Natural killer cell treated with Interleukin-12 subunit alpha and Interleukin-12 subunit beta and Interleukin-15 and Interleukin-18, amount 100 ng/mL, for 72 hours (primary cell): ENCODE data around the gene FUT2. TPM values are rescaled to one million over a fixed set of nuclear protein-coding genes. Genes with fewer than 3 reads are reported as not detected.
"Not testable (repeated sequence)": the region's sequence is repeated elsewhere in the genome, so short reads cannot be mapped to it uniquely, and the experiment has no call there.

Experiments
- ATAC-seq, 2 donors: fragments of 150-1000 bp; cut with Tn5 transposase in 1 of 2; sonication (Bioruptor Pico), chemical (Tn5 transposase) in 1 of 2; 2 replicates each; pipeline ENCODE4 v1.10.0; 2021
- DNase-seq: peaks from one replicate; pipeline ENCODE4 v3.0.0; 2022; ENCODE audit warnings: low spot score
- H3K27ac Mint-ChIP-seq, 2 donors: 1 replicate in 1 of 2; 2 replicates in 1 of 2; pipeline ENCODE4 v1.8.0; 2022; ENCODE audit warnings: mixed read lengths in 2 of 2, mild to moderate bottlenecking in 1 of 2, moderate library complexity in 1 of 2
- H3K27me3 Mint-ChIP-seq, 2 donors: 1 replicate in 1 of 2; 2 replicates in 1 of 2; pipeline ENCODE4 v1.8.0; 2022; ENCODE audit warnings: mixed read lengths in 2 of 2
- H3K36me3 Mint-ChIP-seq: one replicate; pipeline ENCODE4 v1.8.0; 2022; ENCODE audit warnings: mixed read lengths
- H3K4me1 Mint-ChIP-seq, 2 donors: 1 replicate in 1 of 2; 2 replicates in 1 of 2; pipeline ENCODE4 v1.8.0; 2022; ENCODE audit warnings: low read depth in 2 of 2, mixed read lengths in 2 of 2, mild to moderate bottlenecking in 1 of 2
- H3K4me3 Mint-ChIP-seq: one replicate; pipeline ENCODE4 v1.8.0; 2022; ENCODE audit warnings: mixed read lengths
- H3K9me3 Mint-ChIP-seq: 2 replicates; pipeline ENCODE4 v1.8.0; 2022; ENCODE audit warnings: mixed read lengths
- total RNA-seq, 2 donors: library from RNA; stranded (reverse); gene quantifications; one replicate each; pipeline ENCODE4 v1.2.3, GENCODE V29; 2022

The FUT2 gene
- not detected for total RNA-seq

- H3K4me3 Mint-ChIP-seq: no peak within 1 kb of the TSS
- H3K4me1 Mint-ChIP-seq: peaks cover 0 to 7% of the 10 kb centered on the region in 2 donors
Observed at GRCh38 chr19:48695743-48696352, at the start of gene FUT2. Gene FUT2, plus strand, starts transcription at chr19:48695971. Its CDS starts 6,986 bp downstream, at chr19:48702957.

GRCh38 chr19:48646001-48646721, 49.6 kb upstream of the FUT2 start, which contains the start of gene CA11:
Gene CA11, minus strand, starts transcription at chr19:48646187. Its CDS starts 555 bp downstream, at chr19:48645632.
- peak within 1 kb of the TSS; percentile 97 for H3K4me3 Mint-ChIP-seq
- DNase-seq (peak; percentile 93), ATAC-seq (peak; percentile 94 to 96)
- no peaks in the 10 kb centered on the region for H3K9me3 Mint-ChIP-seq
- no peaks in the 10 kb centered on the region for H3K36me3 Mint-ChIP-seq
- H3K27me3 Mint-ChIP-seq: no peaks in the 10 kb centered on the region
- peak within 1 kb of the TSS; percentile 76 to 89 for H3K27ac Mint-ChIP-seq
- H3K4me1 Mint-ChIP-seq: peaks cover 29 to 33% of the 10 kb centered on the region in 2 donors

More at GRCh38 chr19:48695743-48696352, at the start of gene FUT2:
- no peaks in the 10 kb centered on the region for H3K36me3 Mint-ChIP-seq
- peaks cover 0 to 11% of the 10 kb centered on the region in 2 donors for H3K27me3 Mint-ChIP-seq
- ATAC-seq: peak in 1 of 2 donors; percentile 45
- H3K9me3 Mint-ChIP-seq: no peaks in the 10 kb centered on the region
- no peak within 1 kb of the TSS for H3K27ac Mint-ChIP-seq
- no peak for DNase-seq

DNA sequence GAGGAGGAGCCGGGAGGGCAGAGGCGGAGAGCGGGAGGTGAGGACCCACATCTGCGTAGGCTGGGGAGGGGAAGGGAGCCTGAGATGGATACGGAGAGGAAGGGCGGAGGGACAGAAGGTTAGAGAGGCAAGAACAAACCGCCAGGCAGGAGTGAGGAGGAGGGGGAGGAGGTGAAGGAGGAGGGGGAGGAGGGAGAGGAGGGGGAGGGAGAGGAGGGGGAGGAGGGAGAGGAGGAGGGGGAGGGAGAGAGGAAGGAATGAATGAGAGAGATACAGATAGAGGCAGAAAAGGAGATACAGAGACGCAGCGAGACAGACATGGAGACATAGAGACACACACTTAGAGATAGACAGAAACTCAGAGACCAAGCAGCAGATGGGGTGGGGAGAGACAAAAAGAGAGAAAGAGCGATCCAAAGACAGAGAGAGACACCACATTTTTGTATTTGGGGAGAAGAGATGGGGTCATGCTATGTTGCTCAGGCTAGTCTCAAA, 49.0 kb upstream of the FUT2 start:
- ATAC-seq (no peak), DNase-seq (no peak)
- Mint-ChIP-seq H3K27ac (peak overlapping the region; percentile 5 to 76), H3K4me1 (peaks cover 29 to 33% of the 10 kb centered on the region in 2 donors), H3K4me3 (peak overlapping the region; percentile 97), H3K27me3 (no peaks in the 10 kb centered on the region), H3K9me3 (no peaks in the 10 kb centered on the region), H3K36me3 (no peaks in the 10 kb centered on the region)

GRCh38 chr19:48648134-48648533, 47.6 kb upstream of the FUT2 start:
- no peaks in the 10 kb centered on the region for H3K27me3 Mint-ChIP-seq
- no peaks in the 10 kb centered on the region for H3K9me3 Mint-ChIP-seq
- H3K36me3 Mint-ChIP-seq: no peaks in the 10 kb centered on the region
- H3K27ac Mint-ChIP-seq: no peak overlapping the region
- no peak for ATAC-seq
- H3K4me1 Mint-ChIP-seq: peaks cover 31 to 38% of the 10 kb centered on the region in 2 donors
- no peak overlapping the region for H3K4me3 Mint-ChIP-seq
- DNase-seq: no peak

DNA sequence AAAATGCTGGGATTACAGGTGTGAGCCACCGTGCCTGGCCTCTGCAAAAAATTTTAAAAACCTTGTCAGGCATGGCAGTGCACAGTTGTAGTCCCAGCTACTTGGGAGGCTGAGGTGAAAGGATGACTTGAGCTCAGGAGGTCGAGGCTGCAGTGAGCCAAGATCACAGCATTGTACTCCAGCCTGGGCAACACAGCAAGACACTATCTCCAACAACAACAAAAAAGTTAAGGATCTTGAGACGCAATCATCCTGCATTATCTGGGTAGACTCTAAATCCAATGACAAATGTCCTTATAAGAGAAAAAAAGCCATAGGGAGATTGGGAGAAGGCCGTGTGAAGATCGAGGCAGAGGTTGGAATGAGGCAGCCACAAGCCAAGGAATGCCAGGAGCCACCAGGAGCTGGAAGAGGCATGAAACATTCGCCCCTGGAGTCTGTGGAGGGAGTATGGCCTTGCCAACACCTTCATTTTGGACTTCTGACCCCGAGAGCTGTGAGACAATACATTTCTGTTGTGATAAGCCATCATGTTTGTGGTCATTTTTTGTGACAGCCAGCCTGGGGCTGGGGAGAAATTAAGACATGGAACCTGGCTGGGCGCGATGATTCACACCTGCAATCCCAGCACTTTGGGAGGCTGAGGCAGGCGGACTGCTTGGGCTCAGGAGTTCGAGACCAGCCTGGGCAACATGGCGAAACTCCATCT, 44.6 kb upstream of the FUT2 start:
- Mint-ChIP-seq H3K4me3 (no peak overlapping the region), H3K27me3 (no peaks in the 10 kb centered on the region), H3K36me3 (no peaks in the 10 kb centered on the region), H3K9me3 (no peaks in the 10 kb centered on the region), H3K27ac (no peak overlapping the region), H3K4me1 (peaks cover 19 to 26% of the 10 kb centered on the region in 2 donors)
- ATAC-seq (no peak), DNase-seq (no peak)

- peaks cover 16 to 20% of the 10 kb centered on the region in 2 donors for H3K4me1 Mint-ChIP-seq
- ATAC-seq (no peak), DNase-seq (no peak)
- no peaks in the 10 kb centered on the region for H3K27me3 Mint-ChIP-seq
- H3K27ac Mint-ChIP-seq: peak overlapping the region in 1 of 2 donors; percentile 35
- H3K9me3 Mint-ChIP-seq: no peaks in the 10 kb centered on the region
- H3K4me3 Mint-ChIP-seq: no peak overlapping the region
- H3K36me3 Mint-ChIP-seq: no peaks in the 10 kb centered on the region
Observed at GRCh38 chr19:48651683-48652048, 44.1 kb upstream of the FUT2 start.

GRCh38 chr19:48654299-48655059, 41.3 kb upstream of the FUT2 start:
- DNase-seq: no peak
- H3K9me3 Mint-ChIP-seq: no peaks in the 10 kb centered on the region
- ATAC-seq: no peak
- H3K27ac Mint-ChIP-seq: peak overlapping the region; percentile 14 to 52
- H3K4me1 Mint-ChIP-seq: peaks cover 5% of the 10 kb centered on the region in 2 donors
- H3K4me3 Mint-ChIP-seq: no peak overlapping the region
- no peaks in the 10 kb centered on the region for H3K36me3 Mint-ChIP-seq
- no peaks in the 10 kb centered on the region for H3K27me3 Mint-ChIP-seq

GRCh38 chr19:48656840-48657474, 38.8 kb upstream of the FUT2 start:
- Mint-ChIP-seq H3K4me1 (peaks cover 9 to 12% of the 10 kb centered on the region in 2 donors), H3K27ac (no peak overlapping the region), H3K27me3 (no peaks in the 10 kb centered on the region), H3K36me3 (no peaks in the 10 kb centered on the region), H3K9me3 (no peaks in the 10 kb centered on the region), H3K4me3 (no peak overlapping the region)
- ATAC-seq: no peak
- no peak for DNase-seq

- not testable (repeated sequence) for H3K4me3 Mint-ChIP-seq, H3K27me3 Mint-ChIP-seq, ATAC-seq, H3K9me3 Mint-ChIP-seq, H3K36me3 Mint-ChIP-seq, DNase-seq, H3K27ac Mint-ChIP-seq, H3K4me1 Mint-ChIP-seq
Observed at GRCh38 chr19:48657828-48658227, 37.9 kb upstream of the FUT2 start.

DNA sequence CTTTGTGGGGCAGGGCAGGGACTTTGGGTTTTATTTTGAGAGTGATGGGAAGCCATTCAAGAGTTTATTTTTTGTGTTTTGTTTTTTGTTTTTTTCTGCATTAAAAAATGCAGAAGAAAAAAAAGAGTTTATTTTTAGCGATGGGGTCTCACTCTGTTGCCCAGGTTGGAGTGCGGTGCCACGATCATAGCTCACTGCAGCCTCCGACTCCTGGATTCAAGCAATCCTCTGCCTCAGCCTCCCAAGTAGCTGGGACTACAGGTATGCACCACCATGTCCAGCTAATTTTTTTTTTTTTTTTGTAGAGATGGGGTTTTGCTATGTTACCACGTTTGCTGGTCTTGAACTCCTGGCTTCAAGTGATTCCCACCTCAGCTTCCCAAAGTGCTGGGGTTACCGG, 37.3 kb upstream of the FUT2 start:
- DNase-seq (no peak), ATAC-seq (no peak)
- Mint-ChIP-seq H3K9me3 (no peaks in the 10 kb centered on the region), H3K27ac (no peak overlapping the region), H3K4me3 (no peak overlapping the region), H3K4me1 (peaks cover 7% of the 10 kb centered on the region in 2 donors), H3K36me3 (no peaks in the 10 kb centered on the region), H3K27me3 (no peaks in the 10 kb centered on the region)

DNA sequence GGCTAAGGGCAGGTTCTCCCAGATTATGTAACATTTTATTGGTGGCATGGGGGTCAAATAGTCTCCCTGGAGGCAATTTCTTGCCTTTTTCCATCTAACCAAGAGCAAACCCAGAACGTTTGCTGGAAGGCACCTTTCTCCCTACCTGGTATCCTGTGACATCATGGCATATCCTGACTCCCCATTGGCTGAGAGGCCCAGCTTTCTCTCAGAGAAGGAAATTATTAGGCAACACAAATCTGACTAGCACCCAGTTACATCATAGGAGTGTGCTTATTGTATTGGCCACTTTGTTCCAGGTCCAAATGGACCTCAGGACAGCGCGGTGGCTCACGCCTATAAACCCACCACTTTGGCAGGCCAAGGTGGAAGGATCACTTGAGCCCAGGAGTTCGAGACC, 36.0 kb upstream of the FUT2 start:
- no peak overlapping the region for H3K27ac Mint-ChIP-seq
- H3K9me3 Mint-ChIP-seq: no peaks in the 10 kb centered on the region
- H3K36me3 Mint-ChIP-seq: no peaks in the 10 kb centered on the region
- no peak for ATAC-seq
- H3K4me1 Mint-ChIP-seq: peaks cover 7% of the 10 kb centered on the region in 2 donors
- DNase-seq: no peak
- H3K4me3 Mint-ChIP-seq: no peak overlapping the region
- H3K27me3 Mint-ChIP-seq: no peaks in the 10 kb centered on the region

- peak overlapping the region; percentile 84 to 92 for H3K27ac Mint-ChIP-seq
- H3K9me3 Mint-ChIP-seq: no peaks in the 10 kb centered on the region
- no peaks in the 10 kb centered on the region for H3K36me3 Mint-ChIP-seq
- peak; percentile 83 for DNase-seq
- no peaks in the 10 kb centered on the region for H3K27me3 Mint-ChIP-seq
- ATAC-seq: peak; percentile 93 to 95
- H3K4me1 Mint-ChIP-seq: peaks cover 7% of the 10 kb centered on the region in 2 donors
- peak overlapping the region; percentile 82 for H3K4me3 Mint-ChIP-seq
Observed at GRCh38 chr19:48660852-48661710, 34.7 kb upstream of the FUT2 start.
